Subcutaneous abdominal adipose tissue (tissue), 5 donors: ENCODE data around the gene SORBS2.

Experiments
- H3K27ac ChIP-seq: one replicate; pipeline ENCODE4 v1.7.0; 2013; ENCODE audit warnings: low read depth, mild to moderate bottlenecking, inconsistent platforms, low read length, moderate library complexity
- H3K27me3 ChIP-seq, 5 donors: one replicate each; pipeline ENCODE4 v1.7.0; 2013; ENCODE audit warnings: low read length in 5 of 5, inconsistent platforms in 1 of 5; ENCODE audit not compliant: control insufficient read depth in 5 of 5, insufficient read depth in 4 of 5
- H3K36me3 ChIP-seq, 5 donors: one replicate each; pipeline ENCODE4 v1.7.0; 2013; ENCODE audit warnings: low read length in 5 of 5; ENCODE audit not compliant: control insufficient read depth in 5 of 5, insufficient read depth in 5 of 5
- H3K4me1 ChIP-seq, 5 donors: one replicate each; pipeline ENCODE4 v1.7.0; 2013; ENCODE audit warnings: low read length in 5 of 5, mild to moderate bottlenecking in 3 of 5, moderate library complexity in 1 of 5; ENCODE audit not compliant: control insufficient read depth in 5 of 5, insufficient read depth in 5 of 5
- H3K4me3 ChIP-seq, 5 donors: one replicate each; pipeline ENCODE4 v1.7.0; 2013; ENCODE audit warnings: low read length in 5 of 5, low read depth in 1 of 5
- H3K9ac ChIP-seq, 5 donors: one replicate each; pipeline ENCODE4 v1.7.0; 2013; ENCODE audit warnings: low read length in 5 of 5, mild to moderate bottlenecking in 4 of 5, moderate library complexity in 3 of 5
- H3K9me3 ChIP-seq, 5 donors: one replicate each; pipeline ENCODE4 v1.7.0; 2013; ENCODE audit warnings: low read length in 5 of 5; ENCODE audit not compliant: control insufficient read depth in 5 of 5
- donor health status: healthy.
- donor health status: healthy.
- donor health status: healthy.
- donor health status: healthy.
- donor health status: healthy.

The SORBS2 gene

GRCh38 chr4:185624259-185624589 is 187.8 kb downstream of the SORBS2 start:
- no peak overlapping the region for H3K4me3 ChIP-seq
- H3K27ac ChIP-seq, result no peak overlapping the region
- H3K4me1 ChIP-seq, result no peaks in the 10 kb centered on the region
- H3K36me3 ChIP-seq, result peaks cover 0 to 9% (median 6%) of the 10 kb centered on the region in 5 donors
- no peaks in the 10 kb centered on the region for H3K9me3 ChIP-seq
- H3K27me3 ChIP-seq, result peaks cover 0 to 2% (median 0%) of the 10 kb centered on the region in 5 donors
- no peak overlapping the region for H3K9ac ChIP-seq

GRCh38 chr4:185623444-185624258 is 188.3 kb downstream of the SORBS2 start:
- Histone ChIP-seq H3K4me3 (no peak overlapping the region), H3K27ac (no peak overlapping the region)

GRCh38 chr4:185608185-185608584 is 203.8 kb downstream of the SORBS2 start:
- Histone ChIP-seq H3K9ac (no peak overlapping the region), H3K9me3 (no peaks in the 10 kb centered on the region), H3K27ac (no peak overlapping the region), H3K27me3 (peaks cover 0 to 5% (median 0%) of the 10 kb centered on the region in 5 donors), H3K4me3 (no peak overlapping the region), H3K4me1 (no peaks in the 10 kb centered on the region), H3K36me3 (peaks cover 0 to 11% (median 0%) of the 10 kb centered on the region in 5 donors)

More at GRCh38 chr4:185623444-185624258, 188.3 kb downstream of the SORBS2 start:
- Histone ChIP-seq H3K4me1 (no peaks in the 10 kb centered on the region), H3K9ac (no peak overlapping the region), H3K9me3 (no peaks in the 10 kb centered on the region), H3K27me3 (peaks cover 0 to 2% (median 0%) of the 10 kb centered on the region in 5 donors), H3K36me3 (peaks cover 0 to 13% (median 7%) of the 10 kb centered on the region in 5 donors)

GRCh38 chr4:185602397-185602796 is 209.6 kb downstream of the SORBS2 start:
- H3K27ac ChIP-seq, result no peak overlapping the region
- no peak overlapping the region for H3K4me3 ChIP-seq
- H3K4me1 ChIP-seq, result no peaks in the 10 kb centered on the region

GRCh38 chr4:185600801-185601434 is 211.1 kb downstream of the SORBS2 start:
- Histone ChIP-seq H3K4me3 (no peak overlapping the region), H3K27me3 (no peaks in the 10 kb centered on the region), H3K9ac (no peak overlapping the region), H3K27ac (no peak overlapping the region), H3K36me3 (no peaks in the 10 kb centered on the region), H3K9me3 (no peaks in the 10 kb centered on the region), H3K4me1 (no peaks in the 10 kb centered on the region)

More at GRCh38 chr4:185602397-185602796, 209.6 kb downstream of the SORBS2 start:
- Histone ChIP-seq H3K27me3 (peaks cover 0 to 5% (median 0%) of the 10 kb centered on the region in 5 donors), H3K9me3 (no peaks in the 10 kb centered on the region), H3K9ac (no peak overlapping the region), H3K36me3 (peaks cover 0 to 7% (median 0%) of the 10 kb centered on the region in 5 donors)

GRCh38 chr4:185599553-185600243 is 212.3 kb downstream of the SORBS2 start:
- Histone ChIP-seq H3K4me3 (no peak overlapping the region), H3K36me3 (no peaks in the 10 kb centered on the region), H3K9me3 (no peaks in the 10 kb centered on the region), H3K27ac (no peak overlapping the region), H3K27me3 (no peaks in the 10 kb centered on the region), H3K4me1 (no peaks in the 10 kb centered on the region), H3K9ac (no peak overlapping the region)

GRCh38 chr4:185598846-185599552 is 213.0 kb downstream of the SORBS2 start:
- no peaks in the 10 kb centered on the region for H3K27me3 ChIP-seq
- H3K4me1 ChIP-seq, result no peaks in the 10 kb centered on the region
- no peak overlapping the region for H3K27ac ChIP-seq
- no peak overlapping the region for H3K9ac ChIP-seq
- H3K36me3 ChIP-seq, result no peaks in the 10 kb centered on the region
- H3K9me3 ChIP-seq, result no peaks in the 10 kb centered on the region
- no peak overlapping the region for H3K4me3 ChIP-seq

GRCh38 chr4:185597532-185598188 is 214.3 kb downstream of the SORBS2 start:
- no peaks in the 10 kb centered on the region for H3K4me1 ChIP-seq
- no peak overlapping the region for H3K4me3 ChIP-seq
- no peak overlapping the region for H3K27ac ChIP-seq
- no peaks in the 10 kb centered on the region for H3K9me3 ChIP-seq
- H3K9ac ChIP-seq, result no peak overlapping the region
- H3K36me3 ChIP-seq, result no peaks in the 10 kb centered on the region
- peaks cover 0 to 2% (median 0%) of the 10 kb centered on the region in 5 donors for H3K27me3 ChIP-seq

- Histone ChIP-seq H3K27ac (no peak overlapping the region), H3K4me1 (peaks cover 0 to 7% (median 5%) of the 10 kb centered on the region in 5 donors), H3K4me3 (no peak overlapping the region), H3K9ac (no peak overlapping the region), H3K36me3 (no peaks in the 10 kb centered on the region), H3K27me3 (peaks cover 0 to 2% (median under 1%) of the 10 kb centered on the region in 5 donors), H3K9me3 (no peaks in the 10 kb centered on the region)
These were observed 219.0 kb downstream of the SORBS2 start for GRCh38 chr4:185592845-185593488.
